Activated naive CD4-positive, alpha-beta T cell treated with anti-CD3 and anti-CD28 coated beads, Interleukin-2, amount 50 U/mL, for 72 hours (primary cell): ENCODE results near the gene SNX15. TPM values are rescaled to one million over a fixed set of nuclear protein-coding genes. Genes with fewer than 3 reads are reported as not detected.

Source experiments
- ATAC-seq, 2 donors: fragments of 150-1000 bp; cut with Tn5 transposase; 2 replicates each; pipeline ENCODE4 v1.10.0; 2021; ENCODE audit warnings: mild to moderate bottlenecking in 2 of 2, moderate library complexity in 2 of 2
- DNase-seq, 2 donors: peaks; one replicate each; pipeline ENCODE4 v3.0.0; 2021 to 2022; ENCODE audit warnings: low spot score in 2 of 2
- H3K27ac Mint-ChIP-seq, 2 donors: one replicate each; pipeline ENCODE4 v1.8.0; 2022; ENCODE audit warnings: mild to moderate bottlenecking in 2 of 2, mixed read lengths in 2 of 2
- H3K36me3 Mint-ChIP-seq, 2 donors: one replicate each; pipeline ENCODE4 v1.8.0; 2022; ENCODE audit warnings: mixed read lengths in 2 of 2
- H3K9me3 Mint-ChIP-seq, 2 donors: one replicate each; pipeline ENCODE4 v1.8.0; 2022; ENCODE audit warnings: mixed read lengths in 2 of 2
- total RNA-seq, 2 donors: library from RNA; stranded (reverse); gene quantifications; one replicate each; pipeline ENCODE4 v1.2.3, GENCODE V29; 2022

Gene SNX15
- total RNA-seq, 2 donors from 2014 or later = 12.5 to 14.5 TPM

GRCh38 chr11:65040847-65041622 lies 13.8 kb downstream of the SNX15 start, which contains the start of gene SAC3D1:
TSS of gene SAC3D1 (plus strand) at chr11:65041210. CDS start at chr11:65041293, 83 bp downstream.
- ATAC-seq (peak; percentile 90 to 95), DNase-seq (peak; percentile 90 to 94)
- H3K36me3 Mint-ChIP-seq = peaks cover 5 to 7% of the 10 kb centered on the region in 2 donors
- H3K27ac Mint-ChIP-seq = peak within 1 kb of the TSS; percentile 82 to 92
- no peaks in the 10 kb centered on the region for H3K9me3 Mint-ChIP-seq

GRCh38 chr11:65042891-65043290 lies 15.7 kb downstream of the SNX15 start:
- no peak for DNase-seq
- Mint-ChIP-seq H3K9me3 (no peaks in the 10 kb centered on the region), H3K27ac (peak overlapping the region in 1 of 2 donors; percentile 71), H3K36me3 (peaks cover 7 to 11% of the 10 kb centered on the region in 2 donors)
- ATAC-seq = no peak

DNA sequence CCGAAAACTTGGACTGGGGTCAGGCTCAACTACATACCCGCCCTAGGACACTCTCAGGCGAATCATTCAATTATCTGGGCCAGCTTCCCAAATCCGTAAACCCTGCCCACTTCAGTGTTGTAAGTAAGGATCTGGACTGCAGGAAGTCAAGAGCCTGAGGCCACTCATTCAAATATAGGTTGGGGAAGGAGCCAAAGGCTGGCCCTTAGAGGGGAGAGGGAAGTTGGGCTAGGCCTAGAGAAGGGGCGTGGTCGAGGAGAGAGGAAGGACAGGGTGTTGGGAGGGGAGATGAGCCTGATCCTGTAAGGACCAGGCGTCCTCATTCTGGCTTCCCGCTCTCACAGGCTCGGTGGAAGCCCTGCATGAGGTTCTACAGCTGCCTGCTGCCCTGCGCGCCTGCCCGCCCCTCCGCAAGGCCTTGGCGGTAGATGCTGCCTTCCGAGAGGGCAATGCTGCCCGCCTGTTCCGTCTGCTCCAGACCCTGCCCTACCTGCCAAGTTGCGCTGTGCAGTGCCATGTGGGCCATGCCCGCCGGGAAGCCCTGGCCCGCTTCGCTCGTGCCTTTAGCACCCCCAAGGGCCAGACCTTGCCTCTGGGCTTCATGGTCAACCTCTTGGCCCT lies 16.8 kb downstream of the SNX15 start:
- H3K9me3 Mint-ChIP-seq = no peaks in the 10 kb centered on the region
- H3K27ac Mint-ChIP-seq = no peak overlapping the region
- H3K36me3 Mint-ChIP-seq = peaks cover 7 to 11% of the 10 kb centered on the region in 2 donors
- ATAC-seq (no peak), DNase-seq (no peak)

GRCh38 chr11:65045061-65045460 lies 17.8 kb downstream of the SNX15 start:
- ATAC-seq = no peak
- H3K36me3 Mint-ChIP-seq = peaks cover 7 to 11% of the 10 kb centered on the region in 2 donors
- no peaks in the 10 kb centered on the region for H3K9me3 Mint-ChIP-seq
- DNase-seq = no peak
- no peak overlapping the region for H3K27ac Mint-ChIP-seq

GRCh38 chr11:65045728-65046127 lies 18.5 kb downstream of the SNX15 start:
- H3K9me3 Mint-ChIP-seq = no peaks in the 10 kb centered on the region
- H3K27ac Mint-ChIP-seq = no peak overlapping the region
- DNase-seq = no peak
- H3K36me3 Mint-ChIP-seq = peaks cover 7 to 11% of the 10 kb centered on the region in 2 donors
- ATAC-seq = no peak

GRCh38 chr11:65047581-65048422 lies 20.6 kb downstream of the SNX15 start:
- peaks cover 1 to 11% of the 10 kb centered on the region in 2 donors for H3K36me3 Mint-ChIP-seq
- DNase-seq = no peak
- peak overlapping the region; percentile 68 to 81 for H3K27ac Mint-ChIP-seq
- peak; percentile 71 to 83 for ATAC-seq
- no peaks in the 10 kb centered on the region for H3K9me3 Mint-ChIP-seq

DNA sequence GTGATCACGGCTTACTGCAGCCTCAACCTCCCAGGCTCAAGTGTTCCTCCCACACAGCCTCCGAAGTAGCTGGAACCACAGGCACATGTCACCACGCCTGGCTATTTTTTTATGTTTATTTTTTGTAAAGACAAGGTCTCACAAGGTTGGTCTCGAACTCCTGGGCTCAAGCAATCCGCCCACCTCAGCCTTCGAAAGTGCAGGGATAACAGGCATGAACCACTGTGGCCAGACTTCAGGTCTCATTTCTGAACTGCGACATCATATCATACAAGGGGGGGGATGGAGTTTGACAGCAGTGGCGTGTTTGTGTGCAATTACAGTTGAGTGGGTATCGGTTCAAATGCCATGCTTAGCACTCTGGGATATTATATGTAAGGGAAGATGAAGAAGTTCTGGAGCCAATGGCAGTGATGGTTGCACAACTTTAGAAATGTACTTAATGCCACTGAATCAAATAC lies 24.2 kb downstream of the SNX15 start:
- H3K36me3 Mint-ChIP-seq = peaks cover 0 to 6% of the 10 kb centered on the region in 2 donors
- no peak for ATAC-seq
- no peak overlapping the region for H3K27ac Mint-ChIP-seq
- no peaks in the 10 kb centered on the region for H3K9me3 Mint-ChIP-seq
- no peak for DNase-seq

DNA sequence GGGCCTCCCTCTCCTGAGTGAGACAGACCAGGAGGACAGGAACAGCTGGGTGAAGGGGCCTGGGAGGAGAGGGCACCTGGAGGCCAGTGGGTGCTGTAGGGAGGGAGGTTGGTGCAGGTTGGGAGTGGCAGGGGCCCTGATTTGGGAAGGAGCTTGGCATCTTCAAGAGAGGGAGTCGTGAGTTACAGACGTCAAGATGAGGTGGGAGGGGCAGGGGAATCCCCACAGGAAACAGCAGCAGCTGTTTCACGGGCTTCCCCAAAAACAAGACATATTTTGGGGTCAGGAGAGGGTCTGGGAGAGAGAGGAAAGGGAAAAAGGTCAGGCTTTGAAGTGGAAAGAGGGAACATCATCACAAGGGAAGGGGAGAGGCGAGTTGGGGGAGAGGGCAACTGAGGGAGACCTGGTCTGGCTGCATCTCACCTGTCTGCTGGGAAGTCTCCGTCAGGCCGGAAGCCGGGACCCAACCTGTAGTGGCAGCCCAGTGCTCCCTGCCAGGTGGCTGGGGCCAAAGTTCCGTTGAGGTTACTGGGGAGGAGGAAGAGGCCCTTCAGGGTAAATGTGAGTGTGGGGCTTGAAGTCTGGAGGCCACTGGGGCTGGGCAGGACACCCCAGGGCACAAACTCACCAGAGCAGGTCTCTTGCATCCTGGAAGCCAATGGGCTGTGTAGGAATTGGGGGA lies 26.7 kb downstream of the SNX15 start:
- Mint-ChIP-seq H3K27ac (peak overlapping the region; percentile 80 to 87), H3K36me3 (no peaks in the 10 kb centered on the region), H3K9me3 (no peaks in the 10 kb centered on the region)
- DNase-seq = no peak
- ATAC-seq = peak in 1 of 2 donors; percentile 29

- Mint-ChIP-seq H3K36me3 (no peaks in the 10 kb centered on the region), H3K9me3 (no peaks in the 10 kb centered on the region), H3K27ac (peak overlapping the region in 1 of 2 donors; percentile 2)
- no peak for ATAC-seq
- DNase-seq = no peak
These were observed 28.3 kb downstream of the SNX15 start for GRCh38 chr11:65055538-65055937.

DNA sequence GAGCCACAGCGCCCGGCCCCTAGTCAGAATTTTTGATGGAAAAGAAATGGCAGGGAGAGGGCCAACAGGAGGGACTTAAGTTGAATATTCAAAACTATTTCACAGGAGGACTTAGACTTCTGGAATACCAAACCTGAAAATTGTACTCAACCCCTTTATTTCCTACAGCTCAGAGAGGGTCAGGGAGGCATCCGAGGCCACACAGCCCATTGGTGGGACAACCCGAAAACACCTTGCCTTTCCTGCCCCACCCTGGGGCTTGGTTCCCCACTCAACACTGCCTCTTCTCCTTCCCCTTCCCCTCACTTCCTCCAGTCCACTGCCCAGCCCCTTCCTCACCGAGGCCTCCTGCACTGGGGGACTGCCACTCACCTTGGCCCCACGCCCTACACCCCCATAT lies 29.8 kb downstream of the SNX15 start:
- no peaks in the 10 kb centered on the region for H3K36me3 Mint-ChIP-seq
- ATAC-seq = no peak
- no peak overlapping the region for H3K27ac Mint-ChIP-seq
- no peak for DNase-seq
- H3K9me3 Mint-ChIP-seq = no peaks in the 10 kb centered on the region

DNA sequence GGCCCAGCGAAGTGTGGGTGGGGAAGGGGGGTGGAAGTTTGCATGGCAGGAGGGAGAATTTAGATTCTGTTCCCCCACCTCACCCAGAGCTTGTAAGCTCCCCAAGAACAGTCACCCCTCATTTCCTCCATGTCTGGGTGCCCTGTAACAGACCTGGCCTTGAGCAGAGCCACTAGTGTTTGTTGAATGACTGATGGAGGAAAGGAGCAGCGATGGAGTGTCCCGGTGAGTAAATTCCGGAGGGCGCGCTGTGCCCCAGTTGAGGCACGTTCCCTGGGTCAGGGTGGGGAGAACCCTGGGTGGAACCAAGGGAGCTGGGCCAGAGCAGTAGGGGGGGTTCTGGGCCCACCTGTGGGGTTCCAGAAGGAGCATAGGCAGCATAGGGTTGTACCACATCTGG lies 30.3 kb downstream of the SNX15 start:
- H3K9me3 Mint-ChIP-seq = no peaks in the 10 kb centered on the region
- H3K36me3 Mint-ChIP-seq = no peaks in the 10 kb centered on the region
- no peak for ATAC-seq
- H3K27ac Mint-ChIP-seq = no peak overlapping the region
- DNase-seq = no peak

DNA sequence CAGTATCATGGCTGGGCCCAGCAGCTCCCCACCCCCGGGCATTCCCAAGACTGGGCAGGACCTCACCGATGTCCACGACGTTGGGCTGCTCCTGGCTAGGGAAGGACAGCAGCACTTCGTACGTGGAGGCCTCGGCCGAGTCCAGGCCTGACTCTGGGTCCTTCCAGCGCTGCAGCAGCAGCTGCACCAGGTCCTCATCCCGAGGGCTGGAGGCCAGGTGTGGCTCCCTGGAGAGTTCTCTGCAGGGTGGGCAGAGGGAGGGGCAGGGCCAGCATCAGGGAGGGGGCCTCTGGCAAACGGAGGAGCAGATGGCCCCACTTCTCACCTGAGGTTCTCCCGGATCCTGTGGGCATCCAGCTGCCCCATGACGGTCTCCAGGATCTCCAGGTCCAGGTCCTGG lies 30.8 kb downstream of the SNX15 start:
- ATAC-seq (no peak), DNase-seq (no peak)
- H3K27ac Mint-ChIP-seq = no peak overlapping the region
- H3K9me3 Mint-ChIP-seq = no peaks in the 10 kb centered on the region
- H3K36me3 Mint-ChIP-seq = no peaks in the 10 kb centered on the region

DNA sequence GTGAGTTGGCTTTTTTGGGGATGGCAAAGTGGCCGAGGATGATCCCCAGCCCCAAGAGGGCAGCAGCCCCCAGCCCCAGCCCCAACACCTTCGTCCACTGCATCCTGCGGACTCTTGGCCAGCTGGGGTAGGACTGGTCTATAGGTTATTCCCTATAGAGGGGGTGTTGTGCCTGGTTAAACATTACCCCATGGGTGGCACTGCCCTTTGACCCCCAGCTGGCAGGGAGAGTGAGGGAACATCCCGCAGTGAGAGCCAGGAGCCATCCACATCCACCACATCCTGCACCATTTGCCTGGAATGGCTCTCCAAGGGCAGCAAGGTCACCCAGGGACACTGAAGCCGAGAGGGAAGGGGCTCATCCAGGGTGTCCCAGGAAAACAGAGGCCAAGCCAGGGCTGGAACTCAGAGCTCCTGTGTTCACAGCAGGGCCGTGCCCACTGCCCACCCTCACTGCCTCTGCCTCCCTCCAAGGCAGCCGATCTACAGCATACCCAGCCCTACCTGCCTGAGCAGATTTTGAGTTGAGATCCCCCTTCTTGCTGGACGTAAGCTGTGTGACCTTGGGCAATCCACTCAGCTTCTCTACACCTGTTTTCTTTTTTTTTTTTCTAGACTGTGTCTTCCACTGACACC lies 31.3 kb downstream of the SNX15 start, which contains the start of gene NAALADL1:
TSS of gene NAALADL1 (minus strand) at position 135 of the 636 bp plus-strand sequence. CDS start at position 103, 32 bp downstream.
- Mint-ChIP-seq H3K27ac (no peak within 1 kb of the TSS), H3K36me3 (no peaks in the 10 kb centered on the region), H3K9me3 (no peaks in the 10 kb centered on the region)
- ATAC-seq (no peak), DNase-seq (no peak)

DNA sequence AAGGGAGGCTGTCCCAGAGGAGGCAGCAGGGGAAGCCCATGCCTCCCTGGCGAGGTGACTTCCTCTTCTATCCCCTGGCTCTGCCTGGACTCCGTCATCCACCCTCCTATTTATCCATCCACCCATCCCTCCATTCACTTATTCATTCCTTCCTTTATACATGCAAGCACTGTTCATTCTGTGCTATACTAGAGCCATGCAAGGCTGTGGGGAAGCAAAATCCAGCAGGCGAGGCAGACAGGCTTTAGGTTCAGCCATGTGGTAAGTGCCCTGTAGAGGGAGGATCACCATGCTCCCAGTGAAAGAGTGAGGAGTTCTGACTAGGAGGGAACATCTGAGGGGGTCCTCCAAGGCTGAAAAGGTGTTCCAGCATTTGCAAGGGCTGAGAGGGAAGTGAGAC lies 32.3 kb downstream of the SNX15 start:
- ATAC-seq = no peak
- H3K9me3 Mint-ChIP-seq = no peaks in the 10 kb centered on the region
- H3K36me3 Mint-ChIP-seq = no peaks in the 10 kb centered on the region
- no peak for DNase-seq
- H3K27ac Mint-ChIP-seq = no peak overlapping the region

DNA sequence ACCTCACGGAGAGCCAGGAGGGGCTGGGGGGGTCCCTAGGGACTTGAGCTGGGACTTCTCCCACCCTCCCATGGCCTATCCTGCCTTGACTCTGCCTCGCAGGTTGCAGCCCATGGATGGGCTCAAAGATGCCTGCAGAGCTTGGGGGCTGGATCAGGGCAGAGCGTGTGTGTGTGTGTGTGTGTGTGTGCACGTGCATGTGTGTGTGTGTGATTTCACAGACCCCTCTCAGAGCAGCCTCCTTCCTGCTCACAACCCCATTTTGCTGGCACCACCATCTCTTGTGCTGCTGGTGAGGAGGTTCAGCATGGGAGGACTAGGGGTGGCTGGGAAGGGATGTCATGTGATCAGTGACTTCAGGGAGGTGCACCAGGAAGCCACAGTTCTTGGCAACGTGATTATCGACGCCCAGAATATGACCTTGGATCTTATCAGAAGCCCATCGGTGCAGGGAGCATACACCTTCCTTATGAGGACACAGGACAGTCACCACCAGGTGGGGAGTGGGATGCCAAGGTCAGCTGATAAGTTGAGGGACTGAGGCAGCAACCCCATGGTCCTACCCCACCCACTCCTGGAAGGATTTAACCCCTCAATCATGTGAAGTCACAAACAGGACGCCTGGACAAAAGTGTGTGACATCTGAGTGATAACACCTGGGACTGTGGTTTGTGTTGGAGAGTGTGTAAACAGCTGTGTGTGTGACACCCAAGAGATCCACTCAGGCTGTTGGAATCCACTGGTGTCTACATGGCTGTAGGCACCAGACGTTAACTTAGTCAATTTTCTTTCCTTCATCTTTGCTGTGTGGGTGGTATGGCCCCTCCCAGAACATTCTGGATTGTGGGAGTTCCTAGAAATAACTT lies 33.0 kb downstream of the SNX15 start:
- Mint-ChIP-seq H3K36me3 (no peaks in the 10 kb centered on the region), H3K27ac (no peak overlapping the region), H3K9me3 (no peaks in the 10 kb centered on the region)
- ATAC-seq (no peak), DNase-seq (no peak)
